Measurements from ENCODE around the gene JDP2.

Gene JDP2

GRCh38 chr14:75437201-75438143, 9.7 kb downstream of the JDP2 start:
- DNase-seq (ENCODE audit: insufficient read length, low spot score) (no peak), FAIRE-seq (no peak)
- TF ChIP-seq POLR2A (IDR thresholded peaks at IDR 0.05; ENCODE audit: low read depth, low read length) = no peak

- no peak for FAIRE-seq
- no peak for TF ChIP-seq POLR2A (IDR thresholded peaks at IDR 0.05; ENCODE audit: low read depth, low read length)
- DNase-seq (ENCODE audit: insufficient read length, low spot score) = no peak
These were observed 10.8 kb downstream of the JDP2 start for GRCh38 chr14:75438486-75439080.

DNA sequence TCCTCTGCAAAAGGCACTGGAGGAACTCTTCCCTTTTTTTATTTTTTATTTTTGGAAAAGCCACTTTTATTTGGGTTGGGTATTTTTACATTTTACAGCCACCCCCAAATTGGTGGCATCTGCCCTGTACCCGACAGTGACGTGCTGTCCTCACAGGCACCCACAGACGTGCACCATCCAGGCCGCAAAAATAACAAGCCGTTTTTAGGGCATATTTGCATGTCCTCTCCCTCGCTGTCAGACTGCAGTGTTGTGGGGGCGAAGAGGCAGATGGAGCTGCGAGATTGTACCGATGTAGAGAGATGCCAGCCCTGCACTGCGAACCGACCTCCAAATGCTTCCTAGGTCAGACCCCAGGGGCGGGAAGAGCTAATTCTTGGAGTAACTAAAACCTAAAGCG, 12.2 kb downstream of the JDP2 start:
- FAIRE-seq = no peak
- no peak for TF ChIP-seq POLR2A (IDR thresholded peaks at IDR 0.05; ENCODE audit: low read depth, low read length)
- no peak for DNase-seq (ENCODE audit: insufficient read length, low spot score)

DNA sequence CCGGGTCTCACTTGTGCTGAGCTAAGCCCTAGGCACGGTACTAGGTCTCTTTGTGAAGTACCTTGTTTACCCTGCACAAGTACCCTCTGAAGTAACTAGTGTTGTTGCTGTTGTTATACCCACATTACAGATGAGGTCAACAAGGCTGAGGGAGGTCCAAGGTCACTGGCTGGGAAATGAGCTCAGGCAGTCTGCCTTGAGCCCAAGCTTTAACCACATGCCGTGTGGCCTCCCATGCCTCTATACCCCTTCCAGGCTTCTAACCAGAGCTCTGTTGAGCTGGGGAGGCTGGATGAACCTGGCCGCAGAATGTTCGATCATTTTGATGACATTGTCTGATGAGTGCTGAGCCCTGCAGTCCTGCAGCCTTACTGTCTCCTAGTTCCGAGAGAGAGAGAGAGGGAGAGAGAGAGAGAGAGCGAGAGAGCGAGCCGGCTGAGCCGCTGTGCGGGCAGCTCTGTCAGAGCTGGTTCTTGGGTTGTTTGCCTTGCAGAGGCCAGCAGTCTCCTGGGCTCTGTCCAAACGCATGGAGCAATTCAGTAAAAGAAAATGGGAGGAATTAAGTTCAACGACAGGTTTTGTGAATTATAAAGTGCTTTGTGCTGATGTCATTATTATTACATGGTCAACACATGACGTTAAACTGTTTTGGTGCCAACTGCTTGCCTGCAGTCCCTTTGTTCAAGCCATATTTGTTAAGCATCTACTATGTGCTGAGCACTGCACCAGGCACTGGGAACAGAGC, 13.1 kb downstream of the JDP2 start:
- TF ChIP-seq POLR2A (IDR thresholded peaks at IDR 0.05; ENCODE audit: low read depth, low read length) = no peak
- no peak for DNase-seq (ENCODE audit: insufficient read length, low spot score)
- no peak for FAIRE-seq

DNA sequence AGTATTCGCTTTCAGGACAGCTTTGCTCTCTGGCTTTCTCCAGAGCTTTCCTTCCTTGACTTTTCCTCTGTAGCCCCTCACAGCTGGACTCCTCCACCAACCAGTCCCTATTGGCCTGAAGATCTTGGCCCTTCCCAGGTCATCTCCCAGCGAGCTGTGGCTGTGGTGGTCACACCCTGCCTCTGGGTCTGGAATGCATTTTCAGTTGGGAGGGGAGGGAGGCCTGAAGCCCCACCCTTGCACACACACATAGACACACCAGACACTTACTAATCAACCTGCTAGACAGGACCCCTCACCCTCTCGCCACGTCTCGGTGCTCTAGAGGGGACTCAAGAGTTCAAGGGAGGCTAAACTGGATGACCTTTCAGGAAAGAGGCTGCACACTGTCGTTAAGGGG, 13.9 kb downstream of the JDP2 start:
- FAIRE-seq (no peak), DNase-seq (ENCODE audit: insufficient read length, low spot score) (no peak)
- no peak for TF ChIP-seq POLR2A (IDR thresholded peaks at IDR 0.05; ENCODE audit: low read depth, low read length)

DNA sequence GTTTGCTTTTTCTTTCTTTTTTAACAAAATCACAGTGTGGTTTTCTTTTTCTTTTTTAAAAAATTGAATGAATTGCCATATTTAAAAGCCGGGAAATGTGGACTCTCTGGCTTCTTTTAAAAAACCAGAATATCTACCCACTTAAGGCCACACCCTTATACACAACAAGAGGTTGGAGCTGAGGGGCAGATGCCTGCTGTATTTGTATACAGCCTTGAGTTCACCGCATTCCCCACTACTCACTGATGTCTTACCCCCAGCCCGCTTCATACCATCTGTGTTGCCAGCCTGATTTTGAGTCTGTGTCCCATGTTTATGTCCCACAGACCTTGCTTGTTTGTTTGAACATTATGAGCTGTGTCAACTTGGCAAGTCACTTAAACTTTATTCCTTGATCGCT, 14.3 kb downstream of the JDP2 start:
- FAIRE-seq = no peak
- no peak for DNase-seq (ENCODE audit: insufficient read length, low spot score)
- TF ChIP-seq POLR2A (IDR thresholded peaks at IDR 0.05; ENCODE audit: low read depth, low read length) = no peak

GRCh38 chr14:75442642-75443041, 14.8 kb downstream of the JDP2 start:
- no peak for TF ChIP-seq POLR2A (IDR thresholded peaks at IDR 0.05; ENCODE audit: low read depth, low read length)
- DNase-seq (ENCODE audit: insufficient read length, low spot score) (no peak), FAIRE-seq (no peak)

DNA sequence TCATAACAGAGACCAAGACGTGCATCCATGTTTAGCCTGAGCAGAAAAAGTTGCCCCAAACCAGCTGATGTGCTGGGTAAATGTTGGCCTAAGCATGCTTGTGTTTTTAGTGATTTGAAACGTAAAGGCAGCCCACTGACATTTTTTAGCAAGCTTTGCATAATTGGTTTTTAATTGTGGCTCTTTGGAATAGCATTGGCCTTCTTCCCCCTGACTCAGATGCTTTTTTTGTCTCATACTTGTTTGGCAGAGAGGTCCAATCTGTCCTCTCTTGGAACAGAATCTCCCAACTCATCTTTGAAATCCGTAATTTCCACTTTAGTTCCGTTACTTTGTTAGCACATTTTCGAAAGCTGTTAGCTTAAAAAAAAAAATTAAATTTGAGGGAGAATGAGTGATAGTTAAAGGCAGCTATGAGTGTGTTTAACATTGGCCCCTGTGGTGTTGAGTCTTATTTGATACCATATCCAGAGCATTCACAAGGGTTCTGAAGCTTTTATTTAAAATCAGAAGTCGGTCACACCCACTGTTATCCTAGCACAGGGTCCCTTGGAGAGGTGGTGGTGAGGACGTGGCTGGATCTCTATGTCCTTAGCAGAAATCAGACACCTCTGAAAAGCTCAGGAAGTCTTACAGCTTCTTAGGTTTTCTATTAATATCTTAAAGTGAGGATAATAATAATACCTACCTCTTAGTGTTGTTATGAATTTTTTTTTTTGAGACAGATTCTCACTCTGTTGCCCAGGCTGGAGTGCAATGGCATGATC, 15.6 kb downstream of the JDP2 start:
- no peak for FAIRE-seq
- TF ChIP-seq POLR2A (IDR thresholded peaks at IDR 0.05; ENCODE audit: low read depth, low read length) = no peak

GRCh38 chr14:75445236-75445635, 17.4 kb downstream of the JDP2 start:
- FAIRE-seq (no peak), DNase-seq (ENCODE audit: insufficient read length, low spot score) (no peak)
- TF ChIP-seq POLR2A (IDR thresholded peaks at IDR 0.05; ENCODE audit: low read depth, low read length) = no peak

More for the DNA sequence above, 15.6 kb downstream of the JDP2 start:
- DNase-seq (ENCODE audit: insufficient read length, low spot score) = no peak

GRCh38 chr14:75445963-75446362, 18.1 kb downstream of the JDP2 start:
- FAIRE-seq (no peak), DNase-seq (ENCODE audit: insufficient read length, low spot score) (no peak)
- no peak for TF ChIP-seq POLR2A (IDR thresholded peaks at IDR 0.05; ENCODE audit: low read depth, low read length)

DNA sequence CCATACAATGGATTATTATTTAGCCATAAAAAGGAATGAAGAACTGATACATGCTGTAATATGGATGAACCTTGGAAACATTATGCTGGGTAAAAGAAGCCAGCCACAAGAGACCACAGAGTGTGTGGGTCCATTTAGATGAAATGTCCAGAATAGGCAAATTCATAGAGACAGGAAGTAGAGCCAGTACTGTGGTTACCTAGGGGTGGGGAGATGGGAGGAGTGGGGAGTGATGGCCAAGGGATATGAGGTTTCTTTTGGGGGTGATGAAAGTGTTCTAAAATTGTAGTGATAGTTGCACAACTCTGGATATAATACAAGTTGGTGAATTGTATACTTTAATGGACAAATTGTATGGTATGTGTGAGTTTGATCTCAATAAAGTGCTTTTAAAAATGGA, 18.6 kb downstream of the JDP2 start:
- FAIRE-seq (no peak), DNase-seq (ENCODE audit: insufficient read length, low spot score) (no peak)
- no peak for TF ChIP-seq POLR2A (IDR thresholded peaks at IDR 0.05; ENCODE audit: low read depth, low read length)

DNA sequence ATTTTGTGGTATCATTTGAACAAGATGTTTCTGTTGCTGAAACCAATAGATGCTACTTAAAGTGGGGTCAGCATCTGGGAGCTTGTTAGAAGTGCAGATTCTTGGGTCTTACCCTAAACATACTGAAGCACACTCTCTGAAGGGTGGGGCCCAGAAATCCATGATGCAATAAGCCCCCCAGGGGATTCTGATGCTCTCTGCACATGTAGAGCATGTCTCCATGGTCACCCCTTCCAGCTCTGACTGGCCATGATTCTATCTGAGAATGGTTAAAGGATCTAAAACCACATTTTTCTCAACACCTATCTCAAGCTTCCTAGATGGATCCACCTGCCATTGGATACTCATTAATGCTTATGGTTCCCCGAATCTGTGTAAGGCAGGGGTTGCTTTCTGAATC, 20.4 kb downstream of the JDP2 start:
- TF ChIP-seq POLR2A (IDR thresholded peaks at IDR 0.05; ENCODE audit: low read depth, low read length) = no peak
- FAIRE-seq = no peak
- no peak for DNase-seq (ENCODE audit: insufficient read length, low spot score)

DNA sequence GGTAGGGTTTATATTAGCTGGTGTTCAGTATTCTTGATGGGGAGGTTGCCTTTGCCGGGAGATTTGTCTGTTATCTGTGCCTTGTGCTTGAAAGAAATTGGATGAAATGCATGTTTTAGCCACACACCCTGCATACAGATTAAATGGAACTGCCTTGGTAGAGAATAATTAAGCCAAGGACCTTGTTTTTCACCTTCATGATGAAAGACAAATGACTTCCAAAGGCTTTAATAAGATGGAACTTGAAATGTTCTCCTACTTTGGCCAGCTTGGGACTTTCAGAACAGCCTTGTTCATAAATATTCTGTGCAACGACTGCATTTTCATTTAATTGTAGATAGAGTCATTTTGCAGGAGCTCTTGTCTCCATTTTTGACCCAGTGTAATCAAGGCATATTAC, 21.2 kb downstream of the JDP2 start:
- TF ChIP-seq POLR2A (IDR thresholded peaks at IDR 0.05; ENCODE audit: low read depth, low read length) = no peak
- FAIRE-seq = no peak
- no peak for DNase-seq (ENCODE audit: insufficient read length, low spot score)

DNA sequence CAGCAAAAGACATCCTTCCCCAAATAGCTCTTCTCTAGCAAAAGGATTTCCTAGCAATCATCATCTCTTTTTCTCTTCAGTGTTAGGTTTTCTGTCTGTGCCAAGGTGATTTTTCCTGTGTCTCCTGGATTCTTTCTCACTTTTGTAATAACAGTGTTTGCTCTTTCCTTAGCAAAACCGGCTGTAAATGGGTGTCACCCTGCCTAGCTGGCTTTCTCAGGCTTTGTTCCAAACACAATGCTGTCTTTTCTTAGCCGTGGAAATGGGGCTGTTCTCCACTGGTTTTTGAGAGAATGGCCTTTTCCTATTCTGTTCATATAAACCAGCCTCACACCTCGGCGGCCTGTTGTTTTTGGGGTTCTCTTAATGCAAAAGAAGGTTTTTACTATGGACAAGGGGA, 21.9 kb downstream of the JDP2 start:
- TF ChIP-seq POLR2A (IDR thresholded peaks at IDR 0.05; ENCODE audit: low read depth, low read length) = no peak
- no peak for DNase-seq (ENCODE audit: insufficient read length, low spot score)
- no peak for FAIRE-seq
